GM12801 (cell line): ENCODE data around the gene CRB1.

Experiments
- TF ChIP-seq, protein P1 (sequence below): IDR thresholded peaks from one replicate; pipeline ENCODE4 v1.5.1; 2011; ENCODE audit warnings: control low read depth; ENCODE audit not compliant: insufficient read length; ENCODE audit errors: extremely low read depth

The CRB1 gene

DNA sequence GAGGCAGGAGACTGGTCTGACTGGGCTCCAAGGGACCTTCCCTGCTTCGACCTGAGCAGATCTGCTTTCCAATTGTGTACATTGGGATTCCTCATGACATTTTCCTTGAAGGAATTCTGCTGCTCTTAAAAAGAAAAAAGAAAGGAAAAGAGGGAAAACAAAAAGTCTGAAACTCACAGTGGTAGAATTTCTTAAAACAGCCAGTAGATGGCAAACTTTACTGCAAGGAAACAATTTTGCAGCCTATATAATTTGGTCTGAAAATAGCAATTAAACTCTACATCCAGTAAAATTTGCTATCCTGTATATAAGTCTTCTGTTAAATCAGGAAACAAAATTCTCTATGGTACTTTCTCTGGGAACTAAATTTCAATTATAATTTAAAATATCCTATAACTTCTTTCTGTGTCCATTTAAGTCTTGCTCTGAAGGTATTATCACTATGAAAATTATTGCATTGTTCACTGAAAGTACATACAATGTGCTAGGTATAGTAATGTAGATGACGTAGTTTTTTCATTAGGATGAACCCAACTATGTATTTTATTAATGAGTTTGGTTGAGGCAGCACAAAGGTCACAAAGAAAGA lies 59.8 kb downstream of the CRB1 start:
- TF ChIP-seq, protein P1, sequence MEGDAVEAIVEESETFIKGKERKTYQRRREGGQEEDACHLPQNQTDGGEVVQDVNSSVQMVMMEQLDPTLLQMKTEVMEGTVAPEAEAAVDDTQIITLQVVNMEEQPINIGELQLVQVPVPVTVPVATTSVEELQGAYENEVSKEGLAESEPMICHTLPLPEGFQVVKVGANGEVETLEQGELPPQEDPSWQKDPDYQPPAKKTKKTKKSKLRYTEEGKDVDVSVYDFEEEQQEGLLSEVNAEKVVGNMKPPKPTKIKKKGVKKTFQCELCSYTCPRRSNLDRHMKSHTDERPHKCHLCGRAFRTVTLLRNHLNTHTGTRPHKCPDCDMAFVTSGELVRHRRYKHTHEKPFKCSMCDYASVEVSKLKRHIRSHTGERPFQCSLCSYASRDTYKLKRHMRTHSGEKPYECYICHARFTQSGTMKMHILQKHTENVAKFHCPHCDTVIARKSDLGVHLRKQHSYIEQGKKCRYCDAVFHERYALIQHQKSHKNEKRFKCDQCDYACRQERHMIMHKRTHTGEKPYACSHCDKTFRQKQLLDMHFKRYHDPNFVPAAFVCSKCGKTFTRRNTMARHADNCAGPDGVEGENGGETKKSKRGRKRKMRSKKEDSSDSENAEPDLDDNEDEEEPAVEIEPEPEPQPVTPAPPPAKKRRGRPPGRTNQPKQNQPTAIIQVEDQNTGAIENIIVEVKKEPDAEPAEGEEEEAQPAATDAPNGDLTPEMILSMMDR: no peak

- TF ChIP-seq, protein P1: no peak
Measured at GRCh38 chr1:197330213-197330612, 62.2 kb downstream of the CRB1 start.

DNA sequence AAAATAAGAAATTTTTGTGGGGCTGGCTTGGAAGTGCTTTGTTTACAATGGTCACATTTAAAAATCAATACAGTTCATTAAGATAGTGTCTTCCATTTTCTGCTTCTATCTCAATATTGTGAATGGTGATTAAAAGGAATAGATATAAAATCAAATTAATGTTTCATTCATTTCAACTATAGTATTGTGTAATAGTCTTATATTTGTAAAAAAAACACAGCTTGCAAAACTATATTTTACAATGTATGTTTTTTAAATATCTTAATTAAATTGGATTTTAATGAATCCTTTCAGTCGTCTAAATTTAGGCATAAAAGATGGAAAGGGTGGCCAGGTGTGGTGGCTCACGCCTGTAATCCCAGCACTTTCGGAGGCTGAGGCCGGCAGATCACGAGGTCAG lies 63.5 kb downstream of the CRB1 start:
- TF ChIP-seq, protein P1: no peak

DNA sequence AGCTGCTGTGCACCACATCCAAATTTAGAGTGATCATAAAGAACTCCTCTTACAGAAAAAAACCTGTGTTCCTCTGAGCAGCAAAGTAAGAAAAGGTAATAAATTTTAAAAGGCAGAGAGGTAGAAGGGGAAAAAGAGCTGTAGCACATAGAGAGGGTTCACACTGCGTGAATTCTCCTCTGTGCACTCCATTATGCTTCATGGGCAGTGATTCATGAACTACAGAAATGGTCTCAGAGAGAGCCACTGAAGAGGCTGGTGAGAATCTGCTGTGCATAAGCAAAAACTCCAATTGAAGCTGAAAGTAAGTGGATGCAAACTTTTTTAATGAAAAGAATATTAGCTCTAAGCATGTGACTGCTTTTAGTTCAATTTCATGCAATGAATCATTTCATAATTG lies 65.0 kb downstream of the CRB1 start:
- TF ChIP-seq, protein P1: no peak

DNA sequence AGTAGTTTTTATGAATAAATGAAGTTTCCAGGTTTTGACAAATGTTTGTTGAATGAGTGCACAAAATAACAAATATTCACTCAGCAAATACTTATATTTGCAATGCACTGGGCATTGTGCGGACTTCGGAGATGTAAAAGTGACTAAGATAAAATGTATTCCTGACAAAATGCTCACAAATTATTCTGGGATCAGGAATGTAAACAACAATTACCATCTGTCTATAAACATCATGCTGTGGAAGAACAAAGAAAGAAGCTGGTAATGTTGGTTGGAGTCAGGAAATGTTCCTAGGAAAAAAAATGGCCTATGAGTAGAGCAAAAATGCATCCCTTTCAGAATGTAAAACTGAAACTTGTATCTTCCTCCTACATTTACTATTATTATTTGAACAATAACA lies 68.5 kb downstream of the CRB1 start:
- TF ChIP-seq, protein P1: no peak

DNA sequence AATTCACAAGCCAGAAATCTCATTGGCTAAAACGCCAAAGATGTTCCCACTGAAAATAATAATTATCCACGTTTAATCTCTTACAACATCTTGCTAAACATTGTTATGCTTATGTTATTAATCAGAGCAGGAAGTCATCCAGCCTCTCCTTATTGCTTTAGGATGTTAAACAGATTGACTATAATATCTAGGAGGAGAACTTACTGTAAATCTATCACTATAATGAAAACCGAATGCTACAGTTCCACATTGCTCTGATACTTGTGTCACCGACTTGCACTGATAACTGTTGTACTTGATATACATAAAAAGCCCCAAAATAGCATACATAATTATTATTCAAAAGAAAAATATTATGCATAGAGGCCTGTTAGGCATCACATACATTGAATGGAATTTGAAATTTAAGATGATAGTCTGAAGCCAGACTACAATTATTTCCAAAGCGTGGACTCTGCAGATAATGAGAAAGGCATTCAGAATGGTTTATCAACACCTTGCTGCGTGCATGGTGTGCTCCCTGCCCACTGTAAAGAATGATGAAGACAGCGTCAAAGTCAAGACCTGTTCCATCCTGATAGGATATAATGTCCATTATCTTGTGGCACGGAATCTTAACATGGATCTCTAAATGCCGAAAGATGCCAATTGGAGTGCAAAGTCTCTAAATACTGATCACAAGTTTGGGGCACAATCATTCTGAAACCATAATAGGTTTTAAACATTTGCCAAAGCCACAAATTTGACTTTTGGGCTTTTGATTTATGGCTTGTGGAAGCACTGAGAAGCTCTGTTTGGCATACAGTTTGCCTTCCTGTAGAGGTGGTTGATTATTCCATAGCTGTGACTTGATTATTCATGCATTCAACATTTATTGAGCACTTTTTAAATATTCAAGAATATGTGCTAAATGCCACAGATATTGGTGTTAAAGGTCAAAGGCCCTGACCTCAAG lies 71.3 kb downstream of the CRB1 start:
- TF ChIP-seq, protein P1: no peak

DNA sequence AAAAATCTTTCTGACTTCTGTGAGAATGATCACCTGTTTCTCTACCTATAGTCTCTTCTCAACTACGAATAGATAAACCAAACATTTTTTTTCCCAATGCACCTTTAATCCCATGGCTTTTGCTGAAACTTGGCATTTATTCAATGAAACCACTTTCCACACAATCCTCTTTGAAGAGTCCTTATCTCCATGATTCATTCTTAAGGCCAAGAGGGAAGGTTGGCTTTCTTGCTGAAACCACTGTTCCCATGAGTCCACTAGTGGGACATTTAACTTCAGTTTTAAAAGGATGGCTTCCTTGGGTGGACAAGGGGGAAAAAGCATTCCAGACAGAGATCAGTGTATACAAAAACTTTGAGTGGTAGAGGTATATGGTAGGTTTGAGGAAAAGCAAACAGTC lies 73.6 kb downstream of the CRB1 start:
- TF ChIP-seq, protein P1: no peak
